ENCODE data around the gene FAM131B.
"Not testable (repeated sequence)": the region's sequence is repeated elsewhere in the genome, so short reads cannot be mapped to it uniquely, and the experiment has no call there.

The FAM131B gene

DNA sequence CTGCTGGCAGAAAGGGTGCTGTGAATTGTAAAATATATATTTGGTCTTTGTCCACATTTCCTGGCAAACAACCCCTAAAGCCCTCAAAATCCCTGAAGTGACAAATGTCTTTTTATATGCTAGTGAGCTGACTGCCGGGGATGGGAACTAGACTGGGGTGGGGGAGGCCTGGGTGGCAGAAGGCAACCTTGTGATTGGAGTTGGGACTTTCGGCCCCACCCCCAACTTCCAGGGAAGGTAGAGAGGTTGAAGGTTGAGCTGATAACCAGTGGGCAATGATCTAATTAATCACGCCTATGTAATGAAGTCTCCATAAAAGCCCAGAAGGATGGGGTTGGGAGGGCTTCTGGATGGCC lies 43.5 kb upstream of the FAM131B start:
- H3K27ac ChIP-seq, result no peak overlapping the region
- TF ChIP-seq ZFX (IDR thresholded peaks at IDR 0.05; ENCODE audit: borderline replicate concordance) (no peak), CTCF (IDR thresholded peaks at IDR 0.05) (no peak)

DNA sequence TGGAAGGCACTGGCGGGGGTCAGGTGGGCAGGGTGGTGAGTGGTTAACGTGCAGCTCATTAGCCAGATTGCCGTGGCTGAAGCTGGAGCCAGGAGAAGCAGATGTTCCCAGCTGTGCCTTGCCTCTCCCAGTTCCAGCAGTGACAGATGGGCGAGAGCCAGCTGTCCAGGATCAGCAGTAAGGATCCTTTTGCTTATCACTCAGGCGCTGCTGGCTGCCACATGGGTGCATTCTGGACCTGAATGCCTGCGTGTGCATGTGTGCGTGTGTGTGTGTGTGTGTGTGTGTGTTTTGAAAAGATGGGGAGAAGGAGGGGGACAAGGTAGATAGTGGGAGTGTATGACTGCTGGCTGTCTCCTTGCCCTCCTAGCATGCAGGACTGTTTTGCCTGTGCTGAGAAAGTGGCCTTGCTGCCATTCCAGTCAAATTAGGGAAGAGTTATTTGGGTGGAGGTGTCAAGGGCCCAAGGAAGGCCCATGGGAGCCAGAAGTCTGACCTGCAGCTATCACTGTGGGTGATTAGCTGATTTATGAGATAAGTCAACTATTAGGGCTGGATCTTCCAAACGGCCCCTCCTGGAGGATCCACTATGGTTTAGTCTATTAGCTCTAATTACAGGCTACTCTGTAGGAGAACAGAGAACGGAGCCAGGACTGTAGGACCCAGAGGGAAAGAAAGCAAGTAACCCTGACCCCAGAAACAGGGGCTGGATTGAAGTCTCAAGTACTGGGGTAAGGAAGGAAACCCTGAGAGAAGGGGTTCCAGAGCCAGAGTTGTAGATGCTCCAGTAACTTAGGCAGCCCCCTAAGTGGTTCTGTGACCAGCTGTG lies 42.9 kb upstream of the FAM131B start:
- TF ChIP-seq ZFX (IDR thresholded peaks at IDR 0.05; ENCODE audit: borderline replicate concordance), result no peak
- no peak for TF ChIP-seq CTCF (IDR thresholded peaks at IDR 0.05)
- H3K27ac ChIP-seq, result no peak overlapping the region

DNA sequence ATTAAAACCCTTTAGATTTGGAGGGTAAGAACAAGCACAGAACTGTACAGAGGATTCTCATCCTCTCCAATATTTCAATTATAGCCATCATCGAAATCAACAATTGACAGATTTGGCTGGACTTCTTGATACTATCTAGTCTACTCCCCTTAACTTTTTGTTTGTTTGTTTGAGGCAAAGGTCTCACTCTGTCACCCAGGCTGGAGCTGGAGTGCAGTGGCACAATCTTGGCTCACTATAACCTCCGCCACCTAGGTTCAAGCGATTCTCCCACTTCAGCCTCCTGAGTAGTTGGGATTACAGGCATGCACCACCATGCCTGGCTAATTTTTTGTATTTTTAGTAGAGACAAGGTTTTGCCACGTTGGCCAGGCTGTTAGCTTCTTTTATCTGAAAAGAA lies 39.7 kb upstream of the FAM131B start:
- H3K27ac ChIP-seq, result not testable (repeated sequence)

- TF ChIP-seq CTCF (IDR thresholded peaks at IDR 0.05) (no peak), ZFX (IDR thresholded peaks at IDR 0.05; ENCODE audit: borderline replicate concordance) (no peak)
- no peak overlapping the region for H3K27ac ChIP-seq
These were observed 38.8 kb upstream of the FAM131B start for GRCh38 chr7:143401265-143401664.

- no peak overlapping the region for H3K27ac ChIP-seq
- no peak for TF ChIP-seq ZFX (IDR thresholded peaks at IDR 0.05; ENCODE audit: borderline replicate concordance)
- TF ChIP-seq CTCF (IDR thresholded peaks at IDR 0.05), result no peak
These were observed 37.1 kb upstream of the FAM131B start for GRCh38 chr7:143399642-143400041.

- TF ChIP-seq ZFX (IDR thresholded peaks at IDR 0.05; ENCODE audit: borderline replicate concordance) (no peak), CTCF (IDR thresholded peaks at IDR 0.05) (no peak)
These were observed 36.6 kb upstream of the FAM131B start for GRCh38 chr7:143399151-143399550.

DNA sequence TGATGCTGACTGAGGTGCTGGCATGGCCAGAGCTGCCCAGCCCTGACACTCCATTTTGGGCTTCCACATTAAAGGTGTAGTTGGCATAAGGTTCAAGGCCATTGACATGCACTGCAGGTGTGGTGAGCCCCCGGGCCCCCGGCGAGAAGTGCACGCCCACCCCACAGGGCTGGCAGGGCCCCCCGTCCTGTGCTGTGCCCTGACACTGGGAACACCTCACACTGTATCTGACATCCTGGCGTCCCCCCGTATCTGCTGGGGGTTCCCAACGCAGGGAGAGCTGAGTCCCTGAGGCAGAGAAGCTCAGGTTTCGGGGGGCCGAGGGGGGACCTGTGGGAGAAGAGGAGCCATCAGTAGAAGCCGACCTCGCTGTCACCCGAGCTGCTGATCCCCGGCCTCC lies 36.1 kb upstream of the FAM131B start:
- TF ChIP-seq ZFX (IDR thresholded peaks at IDR 0.05; ENCODE audit: borderline replicate concordance), result no peak
- no peak overlapping the region for H3K27ac ChIP-seq

More at GRCh38 chr7:143399151-143399550, 36.6 kb upstream of the FAM131B start:
- no peak overlapping the region for H3K27ac ChIP-seq

GRCh38 chr7:143397710-143398530 lies 35.4 kb upstream of the FAM131B start:
- TF ChIP-seq ZFX (IDR thresholded peaks at IDR 0.05; ENCODE audit: borderline replicate concordance) (no peak), CTCF (IDR thresholded peaks at IDR 0.05) (no peak)
- no peak overlapping the region for H3K27ac ChIP-seq
